Fibroblast of lung (primary cell): ENCODE measurements around the gene TMED9. TPM values are rescaled to one million over a fixed set of nuclear protein-coding genes. Genes with fewer than 3 reads are reported as not detected.
A peak's percentile ranks its signal among the peaks of the same experiment; 100 is the strongest.

Experiments
- DNase-seq, 2 donors: peaks; one replicate each; pipeline versions ENCODE4 v3.0.0 to v3.0.0-alpha.2; 2010; ENCODE audit warnings: low read depth in 2 of 2
- H2AFZ ChIP-seq: 2 replicates; pipeline ENCODE4 v1.5.1; 2012; ENCODE audit warnings: low read length, control low read depth, inconsistent platforms
- H3K27ac ChIP-seq: 2 replicates; pipeline ENCODE4 v1.5.1; 2011; ENCODE audit warnings: low read length, control low read depth; ENCODE audit not compliant: insufficient read depth
- H3K27me3 ChIP-seq: 2 replicates; pipeline ENCODE4 v1.5.1; 2011; ENCODE audit warnings: mild to moderate bottlenecking, low read length; ENCODE audit not compliant: control insufficient read depth, insufficient read depth
- H3K36me3 ChIP-seq: 2 replicates; pipeline ENCODE4 v1.5.1; 2011; ENCODE audit warnings: low read length; ENCODE audit not compliant: control insufficient read depth, insufficient read depth
- H3K4me1 ChIP-seq: 2 replicates; pipeline ENCODE4 v1.5.1; 2011; ENCODE audit warnings: low read length; ENCODE audit not compliant: control insufficient read depth, insufficient read depth; ENCODE audit errors: extremely low read depth
- H3K4me2 ChIP-seq: 2 replicates; pipeline ENCODE4 v1.5.1; 2011; ENCODE audit warnings: low read length, control low read depth; ENCODE audit not compliant: insufficient read depth; ENCODE audit errors: extremely low read depth
- H3K4me3 ChIP-seq, 4 experiments: fragments of 200-600 bp in 1 of 4; sonication (generic) in 1 of 4; replicated peaks in 1 of 4; 2 replicates each; pipeline ENCODE4 v1.5.1; 2011 to 2016; ENCODE audit warnings: low read length in 4 of 4, low read depth in 3 of 4, mild to moderate bottlenecking in 3 of 4, control low read depth in 2 of 4, inconsistent platforms in 1 of 4, mixed read lengths in 1 of 4; ENCODE audit not compliant: insufficient read depth in 1 of 4; ENCODE audit errors: control extremely low read depth in 1 of 4
- H3K79me2 ChIP-seq: 2 replicates; pipeline ENCODE4 v1.5.1; 2012; ENCODE audit warnings: mild to moderate bottlenecking, low read length, inconsistent platforms; ENCODE audit not compliant: control insufficient read depth, insufficient read depth
- H3K9ac ChIP-seq: 2 replicates; pipeline ENCODE4 v1.5.1; 2011; ENCODE audit warnings: mild to moderate bottlenecking, low read length, control low read depth; ENCODE audit not compliant: insufficient read depth
- H3K9me3 ChIP-seq: 2 replicates; pipeline ENCODE4 v1.5.1; 2012; ENCODE audit warnings: low read depth, low read length; ENCODE audit not compliant: control insufficient read depth, insufficient read depth
- H4K20me1 ChIP-seq: 2 replicates; pipeline ENCODE4 v1.5.1; 2011; ENCODE audit warnings: low read length; ENCODE audit not compliant: control insufficient read depth, insufficient read depth; ENCODE audit errors: extremely low read depth
- EZH2 ChIP-seq: IDR thresholded peaks from 2 replicates; pipeline ENCODE4 v1.5.1; 2012; ENCODE audit warnings: low read length, control low read depth, mild to moderate bottlenecking; ENCODE audit errors: missing control alignments
- polyA plus RNA-seq, 2 donors: library from polyadenylated mRNA; depleted of rRNA in 1 of 2; stranded (reverse) in 1 of 2; unstranded in 1 of 2; fragments of >200 nt; gene quantifications; 2 replicates each; pipeline ENCODE4 v1.2.1, GENCODE V29; 2011 to 2012; ENCODE audit warnings: missing spikeins in 1 of 2
- total RNA-seq: library from RNA; depleted of rRNA; stranded (reverse); fragments of >200 nt; gene quantifications from 2 replicates; pipeline ENCODE4 v1.2.1, GENCODE V29; 2014
- TF ChIP-seq, protein P1 (sequence below), 2 donors: IDR thresholded peaks in 1 of 2; conservative IDR thresholded peaks in 1 of 2; 1 replicate in 1 of 2; 2 replicates in 1 of 2; pipeline ENCODE4 v1.5.1; 2011 to 2012; ENCODE audit warnings: low read length in 2 of 2, control low read depth in 1 of 2, inconsistent platforms in 1 of 2, low read depth in 1 of 2, mild to moderate bottlenecking in 1 of 2

The TMED9 gene
- total and polyA plus RNA-seq, 2 donors (not counting 1 experiment from before 2014, with no cell fraction given), result 139 to 355 TPM

GRCh38 chr5:177588413-177588909, 3.5 kb upstream of the TMED9 start:
- DNase-seq, result no peak

DNA sequence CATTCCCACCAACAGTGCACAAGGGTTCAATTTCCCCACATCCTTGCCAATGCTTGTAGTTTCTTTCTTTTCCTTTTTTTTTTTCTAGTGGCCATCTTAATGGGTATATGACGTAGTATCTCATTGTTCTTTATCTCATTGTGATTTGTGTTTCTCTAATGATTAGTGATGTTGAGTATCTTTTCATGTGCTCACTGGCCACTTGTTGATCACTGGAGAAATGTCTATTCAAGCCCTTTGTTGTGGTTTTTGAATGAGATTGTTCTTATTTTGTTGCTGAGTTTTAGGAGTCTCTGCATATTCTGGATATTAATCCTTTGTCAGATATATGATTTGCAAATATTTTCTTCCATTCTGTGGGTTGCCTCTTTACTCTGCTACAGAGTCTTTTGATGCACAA, 1.6 kb upstream of the TMED9 start:
- Histone ChIP-seq H2AFZ (no peak overlapping the region), H3K9me3 (no peaks in the 10 kb centered on the region), H3K4me2 (no peak overlapping the region), H3K9ac (no peak overlapping the region), H3K27ac (no peak overlapping the region), H3K36me3 (peaks cover 20% of the 10 kb centered on the region), H3K4me1 (peaks cover 6% of the 10 kb centered on the region), H3K4me3 (no peak overlapping the region), H3K27me3 (peaks cover 12% of the 10 kb centered on the region), H4K20me1 (no peaks in the 10 kb centered on the region), H3K79me2 (peaks cover 20% of the 10 kb centered on the region)
- DNase-seq, result no peak
- TF ChIP-seq, protein P1, sequence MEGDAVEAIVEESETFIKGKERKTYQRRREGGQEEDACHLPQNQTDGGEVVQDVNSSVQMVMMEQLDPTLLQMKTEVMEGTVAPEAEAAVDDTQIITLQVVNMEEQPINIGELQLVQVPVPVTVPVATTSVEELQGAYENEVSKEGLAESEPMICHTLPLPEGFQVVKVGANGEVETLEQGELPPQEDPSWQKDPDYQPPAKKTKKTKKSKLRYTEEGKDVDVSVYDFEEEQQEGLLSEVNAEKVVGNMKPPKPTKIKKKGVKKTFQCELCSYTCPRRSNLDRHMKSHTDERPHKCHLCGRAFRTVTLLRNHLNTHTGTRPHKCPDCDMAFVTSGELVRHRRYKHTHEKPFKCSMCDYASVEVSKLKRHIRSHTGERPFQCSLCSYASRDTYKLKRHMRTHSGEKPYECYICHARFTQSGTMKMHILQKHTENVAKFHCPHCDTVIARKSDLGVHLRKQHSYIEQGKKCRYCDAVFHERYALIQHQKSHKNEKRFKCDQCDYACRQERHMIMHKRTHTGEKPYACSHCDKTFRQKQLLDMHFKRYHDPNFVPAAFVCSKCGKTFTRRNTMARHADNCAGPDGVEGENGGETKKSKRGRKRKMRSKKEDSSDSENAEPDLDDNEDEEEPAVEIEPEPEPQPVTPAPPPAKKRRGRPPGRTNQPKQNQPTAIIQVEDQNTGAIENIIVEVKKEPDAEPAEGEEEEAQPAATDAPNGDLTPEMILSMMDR (conservative IDR thresholded peaks at IDR 0.05 in 1 of 2, IDR thresholded peaks at IDR 0.05 in 1 of 2; ENCODE audit: low read depth in 1 of 2, low read length in 2 of 2), result no peak
- no peak for TF ChIP-seq EZH2

More at GRCh38 chr5:177588413-177588909, 3.5 kb upstream of the TMED9 start:
- no peak for TF ChIP-seq EZH2
- TF ChIP-seq, protein P1 (conservative IDR thresholded peaks at IDR 0.05 in 1 of 2, IDR thresholded peaks at IDR 0.05 in 1 of 2; ENCODE audit: low read depth in 1 of 2, low read length in 2 of 2), result no peak
- Histone ChIP-seq H4K20me1 (no peaks in the 10 kb centered on the region), H2AFZ (no peak overlapping the region), H3K4me3 (no peak overlapping the region), H3K27me3 (peaks cover 22% of the 10 kb centered on the region), H3K36me3 (peaks cover 2% of the 10 kb centered on the region), H3K9ac (no peak overlapping the region), H3K4me1 (peaks cover 3% of the 10 kb centered on the region), H3K27ac (no peak overlapping the region), H3K9me3 (no peaks in the 10 kb centered on the region), H3K4me2 (no peak overlapping the region), H3K79me2 (peaks cover 13% of the 10 kb centered on the region)

GRCh38 chr5:177591690-177592009, 353 bp upstream of the TMED9 start:
- TF ChIP-seq EZH2, result no peak
- TF ChIP-seq, protein P1 (conservative IDR thresholded peaks at IDR 0.05 in 1 of 2, IDR thresholded peaks at IDR 0.05 in 1 of 2; ENCODE audit: low read depth in 1 of 2, low read length in 2 of 2), result no peak

More at GRCh38 chr5:177591690-177592009, 353 bp upstream of the TMED9 start:
- peak overlapping the region; percentile 88 for H3K4me2 ChIP-seq
- peak overlapping the region; percentile 80 for H2AFZ ChIP-seq
- peaks cover 12% of the 10 kb centered on the region for H3K27me3 ChIP-seq
- peak overlapping the region; percentile 1 for H3K9ac ChIP-seq
- H3K4me1 ChIP-seq, result peaks cover 6% of the 10 kb centered on the region
- H3K79me2 ChIP-seq, result peaks cover 20% of the 10 kb centered on the region
- H4K20me1 ChIP-seq, result no peaks in the 10 kb centered on the region
- peaks cover 27% of the 10 kb centered on the region for H3K36me3 ChIP-seq
- no peak for DNase-seq
- H3K9me3 ChIP-seq, result no peaks in the 10 kb centered on the region
- peak overlapping the region; percentile 78 to 97 (median 94) for H3K4me3 ChIP-seq
- H3K27ac ChIP-seq, result no peak overlapping the region
